ENCODE measurements around the gene TIMM44. TPM values are rescaled to one million over a fixed set of nuclear protein-coding genes. Genes with fewer than 3 reads are reported as not detected.

TIMM44 gene
- total and polyA plus RNA-seq, 2 of the 8 experiments (the other 6 are each of a cell fraction or from before 2014, with no cell fraction given): 131 to 150 TPM

- TF ChIP-seq CTBP2 (IDR thresholded peaks at IDR 0.05; ENCODE audit: borderline replicate concordance, insufficient read depth, insufficient read length, low read length): no peak
- TF ChIP-seq CREB1 (IDR thresholded peaks at IDR 0.05): peak; percentile 60; the same call in 1 of the 2 replicates
- no peak for TF ChIP-seq KDM5A (IDR thresholded peaks at IDR 0.05; ENCODE audit: low read length)
- TF ChIP-seq TEAD4 (IDR thresholded peaks at IDR 0.05; ENCODE audit: low read depth, low read length): no peak
- TF ChIP-seq MAX (IDR thresholded peaks at IDR 0.05): peak; percentile 40
- no peak for TF ChIP-seq RNF2 (IDR thresholded peaks at IDR 0.05; ENCODE audit: borderline replicate concordance, low read depth, low read length, missing control alignments, poor library complexity, severe bottlenecking)
- TF ChIP-seq ATF3 (IDR thresholded peaks at IDR 0.05; ENCODE audit: insufficient read depth, low read depth, low read length): no peak
- no peak for TF ChIP-seq RXRA (IDR thresholded peaks at IDR 0.05; ENCODE audit: insufficient read depth, low read depth, low read length)
- no peak for TF ChIP-seq YY1 (IDR thresholded peaks at IDR 0.05; ENCODE audit: low read depth, low read length)
- no peak for TF ChIP-seq HDAC6 (IDR thresholded peaks at IDR 0.05; ENCODE audit: low read depth, low read length)
- TF ChIP-seq SP1 (IDR thresholded peaks at IDR 0.05; ENCODE audit: low read depth, low read length): peak; percentile 70; the same call in 1 of the 2 replicates
- TF ChIP-seq JUND (IDR thresholded peaks at IDR 0.05; ENCODE audit: low read length): no peak
- TF ChIP-seq SP2 (IDR thresholded peaks at IDR 0.05; ENCODE audit: low read length): no peak
- no peak for TF ChIP-seq POLR2AphosphoS5 (IDR thresholded peaks at IDR 0.05; ENCODE audit: low read depth, low read length)
- 0 out of 2 replicates have a peak, but pooled peaks have one; percentile 21 for TF ChIP-seq E2F6 (IDR thresholded peaks at IDR 0.05)
- TF ChIP-seq KDM1A (IDR thresholded peaks at IDR 0.05; ENCODE audit: borderline replicate concordance, low read length): no peak
- no peak for TF ChIP-seq CHD1 (IDR thresholded peaks at IDR 0.05; ENCODE audit: low read depth, low read length)
- TF ChIP-seq TAF7 (optimal IDR thresholded peaks at IDR 0.05; ENCODE audit: borderline replicate concordance, low read depth, low read length): no peak
- TF ChIP-seq USF2 (IDR thresholded peaks at IDR 0.05; ENCODE audit: low read length): no peak
These were observed 23.6 kb downstream of the TIMM44 start, which contains the start of gene SNAPC2 (continued) for GRCh38 chr19:7919610-7920518.
